Measurements from ENCODE around the gene NOC2L. TPM values are rescaled to one million over a fixed set of nuclear protein-coding genes. Genes with fewer than 3 reads are reported as not detected.

The NOC2L gene
- total and polyA plus RNA-seq, 9 donors = 39.8 to 49.9 (median 45.5) TPM

DNA sequence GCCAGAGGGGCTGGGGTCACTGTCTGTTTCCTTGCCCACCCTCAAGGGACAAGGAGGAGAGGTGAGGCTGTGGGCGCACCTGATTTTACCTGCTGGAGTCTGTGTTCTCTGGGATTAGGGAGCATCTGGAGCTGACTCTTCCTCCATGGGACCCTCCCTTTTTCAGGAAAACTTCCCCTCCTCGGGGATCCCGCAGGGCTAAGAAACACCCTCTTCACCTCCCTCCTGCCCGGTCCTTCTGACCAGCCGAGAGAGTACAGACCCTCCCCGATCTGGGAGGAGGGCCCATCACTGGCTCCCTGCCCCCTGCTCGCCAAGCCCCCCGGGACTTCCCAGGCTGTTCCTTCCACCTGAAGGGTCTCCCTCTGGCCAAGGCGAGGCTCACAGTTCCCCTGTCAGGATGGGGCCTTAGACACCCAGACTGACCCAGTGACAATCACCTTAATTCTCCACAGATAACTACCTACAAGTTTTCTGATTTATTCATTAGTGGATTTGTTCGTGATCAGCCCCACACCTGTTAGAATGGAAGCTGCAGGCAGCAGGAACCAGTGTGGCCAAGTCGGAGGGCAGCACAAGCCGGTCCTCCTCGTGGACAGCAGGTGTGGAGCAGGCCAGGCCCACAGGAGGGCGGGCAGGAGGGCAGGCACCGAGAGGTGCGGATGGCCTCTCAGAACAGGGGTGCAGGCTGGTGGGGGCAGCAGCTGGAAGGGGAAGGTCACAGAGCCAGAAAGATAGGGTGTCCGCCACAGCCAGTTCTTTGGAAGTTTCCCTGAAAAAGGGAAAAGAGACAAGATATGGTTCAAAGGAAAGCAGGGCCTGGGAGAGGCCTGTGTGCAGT, 51.2 kb downstream of the NOC2L start:
- no peak overlapping the region for H3K4me3 ChIP-seq (ENCODE audit: low read length)
- no peak overlapping the region for H3K27ac ChIP-seq (ENCODE audit: low read length)
- peaks cover 19% of the 10 kb centered on the region for H3K4me1 ChIP-seq (ENCODE audit: control insufficient read depth, insufficient read depth, low read length)
- 57% methylated on average over 11 of the region's 17 CpGs for WGBS (ENCODE audit: insufficient coverage)
- H3K9me3 ChIP-seq (replicated peaks; ENCODE audit: control insufficient read depth, low read depth, low read length) = no peaks in the 10 kb centered on the region
- H3K27me3 ChIP-seq (ENCODE audit: control insufficient read depth, insufficient read depth, low read length) = peaks cover 62% of the 10 kb centered on the region
- DNase-seq = peak; percentile 12
- H3K36me3 ChIP-seq (ENCODE audit: control insufficient read depth, insufficient read depth, low read length) = no peaks in the 10 kb centered on the region

GRCh38 chr1:906600-907420, 52.2 kb downstream of the NOC2L start:
- H3K27me3 ChIP-seq (ENCODE audit: control insufficient read depth, insufficient read depth, low read length) = peaks cover 52% of the 10 kb centered on the region
- peak; percentile 32 for DNase-seq
- 31% methylated on average over 12 of the region's 20 CpGs for WGBS (ENCODE audit: insufficient coverage)
- H3K4me3 ChIP-seq (ENCODE audit: low read length) = no peak overlapping the region
- H3K36me3 ChIP-seq (ENCODE audit: control insufficient read depth, insufficient read depth, low read length) = no peaks in the 10 kb centered on the region
- H3K27ac ChIP-seq (ENCODE audit: low read length) = no peak overlapping the region
- H3K4me1 ChIP-seq (ENCODE audit: control insufficient read depth, insufficient read depth, low read length) = peaks cover 16% of the 10 kb centered on the region
- H3K9me3 ChIP-seq (replicated peaks; ENCODE audit: control insufficient read depth, low read depth, low read length) = no peaks in the 10 kb centered on the region

DNA sequence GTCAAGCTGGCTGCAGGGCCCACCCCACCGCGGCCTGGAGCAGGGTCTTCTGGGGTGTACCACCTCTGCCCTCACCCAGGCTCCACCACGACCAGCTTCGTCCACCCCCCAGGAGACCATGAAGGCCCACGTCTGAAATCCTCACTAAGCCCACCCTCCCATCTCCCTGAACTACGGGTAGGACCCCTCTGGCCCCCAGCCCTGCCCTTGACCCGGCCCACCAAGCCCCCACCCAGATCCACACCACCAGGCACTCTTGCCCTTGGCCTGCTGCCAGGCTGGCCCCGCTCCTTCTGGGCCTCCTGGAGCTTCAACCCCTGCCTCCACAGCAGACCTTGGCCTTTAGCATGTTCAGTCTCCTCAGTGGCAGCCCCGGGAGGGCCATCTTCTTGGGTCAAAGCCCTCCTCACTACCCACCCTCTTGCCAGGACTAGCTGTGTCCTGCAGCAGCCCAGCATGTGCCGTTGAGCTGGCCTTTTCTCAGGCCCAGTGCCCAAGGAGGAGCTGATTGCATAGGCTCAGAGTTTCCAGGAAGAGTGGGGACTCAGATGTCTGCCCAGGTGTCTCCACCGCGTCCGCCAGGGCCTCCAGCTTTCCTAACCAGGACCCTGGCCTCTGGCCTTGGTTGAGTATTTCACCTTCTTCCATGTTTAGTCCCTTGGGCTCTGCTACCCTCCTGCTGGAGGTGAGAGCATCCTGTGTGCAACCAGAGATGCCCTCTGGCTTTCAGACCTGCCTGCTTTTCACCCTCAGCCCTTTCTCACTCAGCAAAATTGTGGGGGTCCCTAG, 53.1 kb downstream of the NOC2L start:
- peak; percentile 33 for DNase-seq
- Histone ChIP-seq H3K9me3 (replicated peaks; ENCODE audit: control insufficient read depth, low read depth, low read length) (no peaks in the 10 kb centered on the region), H3K4me1 (ENCODE audit: control insufficient read depth, insufficient read depth, low read length) (peaks cover 16% of the 10 kb centered on the region), H3K36me3 (ENCODE audit: control insufficient read depth, insufficient read depth, low read length) (no peaks in the 10 kb centered on the region), H3K4me3 (ENCODE audit: low read length) (no peak overlapping the region), H3K27me3 (ENCODE audit: control insufficient read depth, insufficient read depth, low read length) (peaks cover 45% of the 10 kb centered on the region), H3K27ac (ENCODE audit: low read length) (no peak overlapping the region)
- WGBS (ENCODE audit: insufficient coverage) = 45% methylated on average over 10 of the region's 13 CpGs

GRCh38 chr1:905071-905749, 53.8 kb downstream of the NOC2L start:
- Histone ChIP-seq H3K36me3 (ENCODE audit: control insufficient read depth, insufficient read depth, low read length) (no peaks in the 10 kb centered on the region), H3K9me3 (replicated peaks; ENCODE audit: control insufficient read depth, low read depth, low read length) (no peaks in the 10 kb centered on the region), H3K4me1 (ENCODE audit: control insufficient read depth, insufficient read depth, low read length) (peaks cover 11% of the 10 kb centered on the region), H3K4me3 (ENCODE audit: low read length) (peak overlapping the region; percentile 41), H3K27ac (ENCODE audit: low read length) (no peak overlapping the region), H3K27me3 (ENCODE audit: control insufficient read depth, insufficient read depth, low read length) (peaks cover 37% of the 10 kb centered on the region)
- WGBS (ENCODE audit: insufficient coverage) = 4% methylated on average over 29 of the region's 49 CpGs
- DNase-seq = peak; percentile 77

DNA sequence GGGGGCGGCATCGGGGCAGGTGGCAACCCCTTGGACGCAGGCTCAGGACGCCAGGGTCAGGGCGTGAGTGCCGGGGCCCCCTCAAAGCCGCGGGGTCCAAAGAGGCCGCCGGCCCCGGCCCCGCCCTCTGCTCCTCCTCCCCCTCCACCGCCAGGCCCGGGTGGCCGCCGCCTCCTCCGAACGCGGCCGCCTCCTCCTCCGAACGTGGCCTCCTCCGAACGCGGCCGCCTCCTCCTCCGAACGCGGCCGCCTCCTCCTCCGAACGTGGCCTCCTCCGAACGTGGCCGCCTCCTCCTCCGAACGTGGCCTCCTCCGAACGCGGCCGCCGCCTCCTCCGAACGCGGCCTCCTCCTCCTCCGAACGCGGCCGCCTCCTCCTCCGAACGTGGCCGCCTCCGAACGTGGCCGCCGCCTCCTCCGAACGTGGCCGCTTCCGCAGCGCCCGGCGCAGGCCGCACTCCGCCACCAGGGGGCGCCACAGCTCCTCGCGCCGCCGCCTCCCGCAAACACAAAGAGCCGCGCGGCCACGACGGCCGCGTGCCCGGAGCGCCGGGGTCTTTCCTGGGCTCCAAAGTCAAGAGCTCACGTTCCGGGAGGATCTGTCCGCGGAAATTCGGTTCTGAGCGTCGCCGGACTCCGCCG, 54.6 kb downstream of the NOC2L start:
- no peaks in the 10 kb centered on the region for H3K36me3 ChIP-seq (ENCODE audit: control insufficient read depth, insufficient read depth, low read length)
- H3K27me3 ChIP-seq (ENCODE audit: control insufficient read depth, insufficient read depth, low read length) = peaks cover 33% of the 10 kb centered on the region
- no peak overlapping the region for H3K27ac ChIP-seq (ENCODE audit: low read length)
- peak; percentile 93 for DNase-seq
- H3K4me3 ChIP-seq (ENCODE audit: low read length) = peak overlapping the region; percentile 41
- H3K4me1 ChIP-seq (ENCODE audit: control insufficient read depth, insufficient read depth, low read length) = peaks cover 10% of the 10 kb centered on the region
- H3K9me3 ChIP-seq (replicated peaks; ENCODE audit: control insufficient read depth, low read depth, low read length) = no peaks in the 10 kb centered on the region
- 1% methylated on average over 75 of the region's 91 CpGs for WGBS (ENCODE audit: insufficient coverage)

DNA sequence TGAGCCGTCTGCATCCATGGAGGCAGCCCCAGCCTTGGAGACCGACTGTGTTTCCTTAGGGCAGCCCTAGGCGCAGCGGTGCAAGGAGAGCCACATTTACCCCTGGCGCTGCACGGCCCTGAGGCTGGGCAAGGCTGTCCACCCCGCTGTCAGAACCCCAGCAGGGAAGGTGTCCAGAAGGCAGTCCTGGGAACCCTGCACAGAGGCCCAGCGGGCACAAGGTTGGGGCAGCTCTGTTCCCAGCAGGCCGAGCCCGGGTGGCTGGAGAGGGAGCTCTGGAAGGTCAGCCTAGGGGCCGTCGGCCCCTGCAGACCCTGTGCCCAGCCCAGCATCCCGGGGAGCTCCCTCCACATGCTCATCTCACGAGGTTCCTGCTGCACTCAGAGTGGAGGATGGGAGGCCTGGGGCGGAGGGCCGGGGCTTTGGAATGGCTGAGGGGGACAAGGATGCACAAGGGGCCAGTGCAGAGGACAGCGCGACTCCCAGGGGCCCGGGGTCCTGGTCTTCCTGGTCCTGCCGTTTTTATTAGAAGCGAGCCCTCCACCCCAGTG, 55.3 kb downstream of the NOC2L start:
- H3K27me3 ChIP-seq (ENCODE audit: control insufficient read depth, insufficient read depth, low read length) = peaks cover 36% of the 10 kb centered on the region
- no peaks in the 10 kb centered on the region for H3K9me3 ChIP-seq (replicated peaks; ENCODE audit: control insufficient read depth, low read depth, low read length)
- WGBS (ENCODE audit: insufficient coverage) = 86% methylated on average over 13 of the region's 21 CpGs
- no peak overlapping the region for H3K4me3 ChIP-seq (ENCODE audit: low read length)
- peaks cover 10% of the 10 kb centered on the region for H3K4me1 ChIP-seq (ENCODE audit: control insufficient read depth, insufficient read depth, low read length)
- no peak overlapping the region for H3K27ac ChIP-seq (ENCODE audit: low read length)
- DNase-seq = peak; percentile 18
- no peaks in the 10 kb centered on the region for H3K36me3 ChIP-seq (ENCODE audit: control insufficient read depth, insufficient read depth, low read length)

DNA sequence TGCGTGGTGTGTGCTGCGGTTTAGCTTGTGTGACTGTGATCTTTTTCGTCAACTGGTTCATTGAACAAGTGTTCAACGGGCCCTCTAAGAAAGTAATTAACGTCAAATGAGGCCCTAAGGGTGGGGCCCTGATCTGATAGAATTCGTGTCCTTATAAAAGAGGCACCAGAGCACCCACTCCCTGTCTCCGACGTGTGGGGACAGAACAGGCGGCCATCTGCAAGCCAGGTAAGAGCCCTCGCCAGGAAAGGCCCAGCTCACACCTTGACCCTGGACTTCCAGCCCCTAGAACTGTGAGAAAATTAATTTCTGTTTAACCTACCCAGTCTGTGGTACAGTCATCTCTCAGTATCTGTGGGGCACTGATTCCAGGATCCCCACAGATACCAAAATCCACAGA, 55.8 kb downstream of the NOC2L start:
- peaks cover 10% of the 10 kb centered on the region for H3K4me1 ChIP-seq (ENCODE audit: control insufficient read depth, insufficient read depth, low read length)
- no peak for DNase-seq
- WGBS (ENCODE audit: insufficient coverage) = 83% methylated on average over 7 of the region's 10 CpGs
- H3K4me3 ChIP-seq (ENCODE audit: low read length) = no peak overlapping the region
- no peaks in the 10 kb centered on the region for H3K9me3 ChIP-seq (replicated peaks; ENCODE audit: control insufficient read depth, low read depth, low read length)
- peaks cover 39% of the 10 kb centered on the region for H3K27me3 ChIP-seq (ENCODE audit: control insufficient read depth, insufficient read depth, low read length)
- H3K27ac ChIP-seq (ENCODE audit: low read length) = no peak overlapping the region
- H3K36me3 ChIP-seq (ENCODE audit: control insufficient read depth, insufficient read depth, low read length) = no peaks in the 10 kb centered on the region

GRCh38 chr1:902802-903201, 56.3 kb downstream of the NOC2L start:
- H3K36me3 ChIP-seq (ENCODE audit: control insufficient read depth, insufficient read depth, low read length) = no peaks in the 10 kb centered on the region
- no peak for DNase-seq
- peaks cover 10% of the 10 kb centered on the region for H3K4me1 ChIP-seq (ENCODE audit: control insufficient read depth, insufficient read depth, low read length)
- H3K4me3 ChIP-seq (ENCODE audit: low read length) = no peak overlapping the region
- H3K27ac ChIP-seq (ENCODE audit: low read length) = no peak overlapping the region
- H3K9me3 ChIP-seq (replicated peaks; ENCODE audit: control insufficient read depth, low read depth, low read length) = no peaks in the 10 kb centered on the region
- 86% methylated on average over 20 of the region's 21 CpGs for WGBS (ENCODE audit: insufficient coverage)
- peaks cover 40% of the 10 kb centered on the region for H3K27me3 ChIP-seq (ENCODE audit: control insufficient read depth, insufficient read depth, low read length)

Data from muscle of leg (tissue), 11 donors.